Adrenal gland (tissue), 12 donors: ENCODE measurements around the gene TLE2. TPM values are rescaled to one million over a fixed set of nuclear protein-coding genes. Genes with fewer than 3 reads are reported as not detected.

Experiments used
- DNase-seq, 7 donors: peaks; one replicate each; pipeline ENCODE4 v3.0.0-alpha.2; 2019 to 2020
- H3K27ac ChIP-seq, 5 donors: fragments of 200-600 bp; sonication (generic) in 4 of 5; 1 replicate in 3 of 5; 2 replicates in 2 of 5; pipeline versions ENCODE4 v1.5.1 to v1.8.0; 2016 to 2020; ENCODE audit warnings: mild to moderate bottlenecking in 1 of 5
- H3K27me3 ChIP-seq: fragments of 200-600 bp; 2 replicates; pipeline ENCODE4 v1.8.0; 2021
- H3K36me3 ChIP-seq, 2 donors: fragments of 200-600 bp; replicated peaks in 1 of 2; 1 replicate in 1 of 2; 2 replicates in 1 of 2; pipeline versions ENCODE4 v1.5.1 to v1.8.0; 2018 to 2022
- H3K4me1 ChIP-seq, 2 donors: fragments of 200-600 bp; replicated peaks in 1 of 2; 1 replicate in 1 of 2; 2 replicates in 1 of 2; pipeline versions ENCODE4 v1.5.1 to v1.8.0; 2018 to 2021
- H3K4me3 ChIP-seq, 4 donors: fragments of 200-600 bp; sonication (generic) in 3 of 4; one replicate each; pipeline ENCODE4 v1.5.1; 2016 to 2018
- H3K9me3 ChIP-seq, 3 donors: fragments of 200-600 bp; sonication (generic) in 1 of 3; replicated peaks in 1 of 3; 1 replicate in 2 of 3; 2 replicates in 1 of 3; pipeline versions ENCODE4 v1.5.1 to v1.8.0; 2016 to 2021
- POLR2A ChIP-seq, 2 donors: fragments of 450-650 bp; IDR thresholded peaks; one replicate each; pipeline ENCODE4 v1.6.1; 2017; ENCODE audit warnings: antibody characterized with exemption in 2 of 2, mild to moderate bottlenecking in 2 of 2, moderate library complexity in 1 of 2
- WGBS, 4 donors: extraction: QIAGEN DNeasy Blood & Tissue Kit in 2 of 4; methylation state at CpG; one replicate each; pipeline versions ENCODE4 v1.1.5 to v1.1.7; 2013 to 2017; 5-methylcytosine and 5-hydroxymethylcytosine counted together
- intact Hi-C, 2 donors: fragments of 100-400 bp; cut with DNase I; formaldehyde crosslinking; loops; one replicate each; pipeline versions ENCODE4 v1.14.1 to v1.15.0; 2022 to 2023
- polyA plus RNA-seq, 3 donors: library from polyadenylated mRNA; stranded (reverse); fragments of 200-250 nt in 2 of 3; fragments of 350-450 nt in 1 of 3; fragmentation: Illumina TruSeq in 1 of 3; extraction: RNeasy Lipid Tissue Mini Kit (QIAGEN cat#74804) in 1 of 3; gene quantifications; one replicate each; pipeline ENCODE4 v1.2.3, GENCODE V29; 2013 to 2014
- total RNA-seq, 9 donors: library from RNA; depleted of rRNA in 4 of 9; stranded (reverse); fragments of >200 nt in 4 of 9; fragments of 120-200 nt in 1 of 9; fragmentation: NEBNext Ultra II Directional in 1 of 9; extraction: Animal tissue kit (Norgen Biotek cat#: 25700) in 1 of 9; gene quantifications; one replicate each; pipeline versions ENCODE4 v1.1.0 to v1.2.4, GENCODE V29; 2013 to 2023
- TF ChIP-seq, protein P1 (sequence below), 6 experiments: fragments of 450-650 bp in 4 of 6; fragments of 200-600 bp in 2 of 6; sonication (generic) in 1 of 6; IDR thresholded peaks; 1 replicate in 5 of 6; 2 replicates in 1 of 6; pipeline versions ENCODE4 v1.5.1 to v1.8.0; 2016 to 2021; ENCODE audit warnings: antibody characterized with exemption in 6 of 6, mild to moderate bottlenecking in 2 of 6, moderate library complexity in 1 of 6
- donor health status: healthy with polysubstance abuse.
- donor health status: Bipolar disorder and iron deficiency.
- donor health status: DM: yes; HTN: yes; CAD: no.
- donor health status: DM: no; HTN: no; CAD: no.
- donor health status: DM: no; HTN: no; CAD: no.
- donor health status: DM: yes; HTN: yes; CAD: no.

The TLE2 gene
- total and polyA plus RNA-seq, 12 donors = 4.0 to 106 (median 57.2) TPM

DNA sequence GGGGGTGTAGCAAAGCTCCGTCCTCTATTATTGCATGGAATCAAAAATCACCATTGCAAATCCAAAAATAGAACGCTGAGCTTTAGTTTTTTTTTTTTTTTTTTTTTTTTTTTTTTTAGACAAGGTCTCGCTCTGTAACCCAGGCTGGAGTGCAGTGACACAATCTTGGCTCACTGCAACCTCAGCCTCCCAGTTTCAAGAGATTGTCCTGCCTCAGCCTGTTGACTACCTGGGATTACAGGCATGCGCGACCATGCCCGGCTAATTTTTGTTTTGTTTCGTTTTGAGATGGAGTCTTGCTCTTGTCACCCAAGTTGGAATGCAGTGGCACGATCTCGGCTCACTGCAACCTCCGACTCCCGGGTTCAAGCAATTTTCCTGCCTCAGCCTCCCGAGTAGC lies 69.0 kb downstream of the TLE2 start:
- TF ChIP-seq POLR2A (IDR thresholded peaks at IDR 0.05) = no peak
- TF ChIP-seq, protein P1, sequence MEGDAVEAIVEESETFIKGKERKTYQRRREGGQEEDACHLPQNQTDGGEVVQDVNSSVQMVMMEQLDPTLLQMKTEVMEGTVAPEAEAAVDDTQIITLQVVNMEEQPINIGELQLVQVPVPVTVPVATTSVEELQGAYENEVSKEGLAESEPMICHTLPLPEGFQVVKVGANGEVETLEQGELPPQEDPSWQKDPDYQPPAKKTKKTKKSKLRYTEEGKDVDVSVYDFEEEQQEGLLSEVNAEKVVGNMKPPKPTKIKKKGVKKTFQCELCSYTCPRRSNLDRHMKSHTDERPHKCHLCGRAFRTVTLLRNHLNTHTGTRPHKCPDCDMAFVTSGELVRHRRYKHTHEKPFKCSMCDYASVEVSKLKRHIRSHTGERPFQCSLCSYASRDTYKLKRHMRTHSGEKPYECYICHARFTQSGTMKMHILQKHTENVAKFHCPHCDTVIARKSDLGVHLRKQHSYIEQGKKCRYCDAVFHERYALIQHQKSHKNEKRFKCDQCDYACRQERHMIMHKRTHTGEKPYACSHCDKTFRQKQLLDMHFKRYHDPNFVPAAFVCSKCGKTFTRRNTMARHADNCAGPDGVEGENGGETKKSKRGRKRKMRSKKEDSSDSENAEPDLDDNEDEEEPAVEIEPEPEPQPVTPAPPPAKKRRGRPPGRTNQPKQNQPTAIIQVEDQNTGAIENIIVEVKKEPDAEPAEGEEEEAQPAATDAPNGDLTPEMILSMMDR (IDR thresholded peaks at IDR 0.05) = no peak
- intact Hi-C loops = loop anchor here (5.0 to 10.0 kb wide), 2 partner anchors 145 to 202 kb away; no protein-coding TSS in a partner anchor
- 66 to 74% (median 71%) methylated on average over 11 to 12 of the region's 12 CpGs for WGBS, 4 donors

GRCh38 chr19:2957160-2957559 lies 71.9 kb downstream of the TLE2 start:
- 90 to 94% (median 92%) methylated on average over 5 of the region's 5 CpGs for WGBS, 4 donors
- Histone ChIP-seq H3K27me3 (no peaks in the 10 kb centered on the region), H3K27ac (no peak overlapping the region), H3K4me1 (no peaks in the 10 kb centered on the region), H3K9me3 (no peaks in the 10 kb centered on the region), H3K4me3 (no peak overlapping the region), H3K36me3 (no peaks in the 10 kb centered on the region)
- no peak for DNase-seq
- no peak for TF ChIP-seq POLR2A (IDR thresholded peaks at IDR 0.05)
- TF ChIP-seq, protein P1 (IDR thresholded peaks at IDR 0.05) = no peak
- intact Hi-C loops = loop anchor here (10.0 kb wide), 2 partner anchors 118 to 148 kb away; no protein-coding TSS in a partner anchor

More for the DNA sequence above, 69.0 kb downstream of the TLE2 start:
- Histone ChIP-seq H3K36me3 (no peaks in the 10 kb centered on the region), H3K27me3 (no peaks in the 10 kb centered on the region), H3K4me1 (no peaks in the 10 kb centered on the region), H3K27ac (no peak overlapping the region), H3K4me3 (no peak overlapping the region), H3K9me3 (no peaks in the 10 kb centered on the region)
- DNase-seq = peak in 1 of 7 donors; percentile 59

DNA sequence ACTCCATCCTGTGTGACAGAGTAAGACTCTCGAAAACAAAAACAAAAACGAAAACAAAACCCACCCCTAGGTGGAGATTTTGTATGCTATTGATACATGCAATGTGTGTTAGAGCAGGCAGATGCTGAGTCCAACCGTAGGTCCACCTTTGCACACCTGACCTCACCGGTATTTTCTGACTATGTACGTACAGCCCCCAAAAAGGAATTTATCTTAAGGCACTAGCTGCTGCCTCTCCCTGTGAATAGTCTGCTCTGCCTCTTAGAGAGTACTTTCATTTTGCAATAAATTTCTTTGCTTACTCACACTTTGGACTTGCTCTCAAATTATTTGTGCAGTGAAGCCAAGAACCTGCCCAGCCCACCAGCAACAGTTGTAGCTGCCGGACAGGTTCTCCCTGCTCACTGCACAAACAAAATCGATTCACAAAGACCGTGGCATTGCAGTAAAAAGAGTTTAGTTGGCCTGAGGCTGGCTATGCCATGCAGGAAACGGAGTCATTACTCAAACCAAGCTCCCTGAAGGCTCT lies 76.1 kb downstream of the TLE2 start:
- H3K4me3 ChIP-seq = peak overlapping the region in 1 of 4 donors; percentile 30
- peak in 1 of 2 donors; percentile 34 for TF ChIP-seq POLR2A (IDR thresholded peaks at IDR 0.05)
- TF ChIP-seq, protein P1 (IDR thresholded peaks at IDR 0.05) = peak in 3 of 6 experiments; percentile 9 to 20 (median 16)
- H3K4me1 ChIP-seq = peaks cover 11% of the 10 kb centered on the region in 2 donors
- DNase-seq = no peak
- H3K27me3 ChIP-seq = no peaks in the 10 kb centered on the region
- no peaks in the 10 kb centered on the region for H3K9me3 ChIP-seq
- peak overlapping the region in 3 of 5 donors; percentile 9 to 44 (median 10) for H3K27ac ChIP-seq
- intact Hi-C loops = loop anchor here (10.0 kb wide), 2 partner anchors 122 to 152 kb away; no protein-coding TSS in a partner anchor
- H3K36me3 ChIP-seq = no peaks in the 10 kb centered on the region
- 29 to 34% (median 32%) methylated on average over 8 to 9 of the region's 9 CpGs for WGBS, 4 donors

DNA sequence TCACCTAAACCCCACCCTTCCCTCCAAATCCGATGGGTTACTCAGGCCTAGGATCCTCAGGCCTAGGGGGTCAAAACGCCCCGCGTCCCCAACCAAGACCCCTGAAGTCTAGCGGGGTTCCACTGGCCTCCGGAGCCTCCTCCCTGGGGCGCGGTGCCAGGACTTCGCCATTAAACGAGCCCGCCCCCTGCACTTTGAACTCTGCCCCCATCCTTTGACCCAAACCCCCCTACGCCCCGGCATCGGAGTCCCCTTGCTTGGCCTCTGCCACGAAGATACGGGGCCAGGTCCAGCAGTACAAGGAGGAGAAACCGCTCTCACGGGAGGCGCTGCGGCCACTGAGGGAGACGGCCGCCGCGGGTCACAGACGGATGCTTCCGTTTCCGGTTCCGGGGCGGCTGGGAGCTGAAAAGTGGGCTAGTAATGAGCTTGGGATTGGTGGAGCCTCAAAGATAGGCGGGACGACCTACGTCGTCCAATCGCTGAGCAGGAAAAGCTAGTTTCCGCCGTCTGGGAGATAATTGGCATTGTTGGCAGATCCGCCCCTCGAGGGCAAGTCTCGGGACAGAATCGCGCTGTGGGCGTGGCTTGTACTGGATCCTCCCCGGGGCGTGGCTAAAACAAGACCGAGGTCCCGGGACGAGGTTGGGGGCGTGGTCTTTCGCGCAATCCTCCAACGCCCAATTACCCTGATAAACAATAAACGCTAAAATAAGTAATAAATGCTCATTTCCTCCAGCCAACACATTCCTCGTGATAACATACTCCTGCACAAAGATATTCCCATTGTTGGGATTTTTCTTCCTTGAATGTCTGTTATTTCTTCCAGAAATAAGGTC lies 78.6 kb downstream of the TLE2 start:
- Histone ChIP-seq H3K27ac (peak overlapping the region; percentile 90 to 97 (median 96)), H3K4me3 (peak overlapping the region; percentile 52 to 93 (median 81)), H3K27me3 (no peaks in the 10 kb centered on the region), H3K4me1 (peaks cover 12 to 13% of the 10 kb centered on the region in 2 donors), H3K9me3 (no peaks in the 10 kb centered on the region), H3K36me3 (no peaks in the 10 kb centered on the region)
- WGBS, 4 donors = 0 to 2% (median 1%) methylated on average over 30 to 53 of the region's 53 CpGs
- TF ChIP-seq, protein P1 (IDR thresholded peaks at IDR 0.05) = no peak
- peak; percentile 80 to 91 for TF ChIP-seq POLR2A (IDR thresholded peaks at IDR 0.05)
- peak; percentile 100 for DNase-seq
- intact Hi-C loops = loop anchor here (10.0 kb wide), 2 partner anchors 124 to 154 kb away; no protein-coding TSS in a partner anchor
